ENCODE measurements around the gene ZDHHC16. TPM values are rescaled to one million over a fixed set of nuclear protein-coding genes. Genes with fewer than 3 reads are reported as not detected.

ZDHHC16 gene
- total RNA-seq, 1 experiment from 2014 or later, result 64.5 TPM

DNA sequence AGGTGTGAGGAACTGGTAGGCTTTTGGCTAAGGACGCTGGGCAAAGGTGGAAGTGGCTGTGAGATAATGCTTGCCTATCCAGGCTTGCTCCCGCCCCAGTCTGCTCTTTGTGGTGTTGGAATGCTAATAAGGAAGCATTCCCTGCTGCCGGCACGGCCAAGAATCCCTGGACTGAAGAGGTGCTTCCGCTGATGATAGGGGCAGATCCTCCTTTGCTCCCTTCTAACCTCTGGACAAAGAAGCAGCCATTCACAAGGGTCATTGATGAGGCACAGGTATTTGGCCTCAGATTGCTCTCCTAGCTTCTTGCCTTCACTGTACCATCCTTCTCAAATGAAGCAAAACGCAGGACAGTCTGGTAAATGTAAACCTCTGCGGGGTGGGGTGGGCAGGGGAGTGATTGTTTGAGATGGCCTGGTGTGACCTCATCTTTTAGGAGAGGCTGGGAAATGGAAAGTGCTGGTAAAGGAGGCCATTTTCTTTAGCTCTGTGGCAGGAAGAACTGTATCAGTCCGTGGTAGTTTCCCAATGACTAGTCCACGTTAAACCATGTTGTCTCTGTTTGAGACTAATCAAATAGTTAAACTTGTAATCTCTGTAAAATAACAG, 18.3 kb upstream of the ZDHHC16 start:
- ChIA-PET POLR2A (interaction anchor here (0.6 to 1.1 kb wide), 3 partner anchors 16 to 95 kb away, joined by 3 to 9 read pairs (median 3); partner anchors contain the start of gene RRP12), CTCF (interaction anchor here (0.6 kb wide), 1 partner anchor 9 kb away, joined by 3 read pairs; no protein-coding TSS in a partner anchor)
- no peaks in the 10 kb centered on the region for H3K9me3 ChIP-seq (ENCODE audit: control insufficient read depth, insufficient read depth, low read depth, low read length)
- BruUV-seq (replicated peaks), result no TSS peak
- intact Hi-C loops (cut with micrococcal nuclease; ENCODE audit: unreplicated experiment) (no loop called here), in situ Hi-C loops (cut with HindIII; ENCODE audit: low pct_unique_long_range_greater_than_20kb, low sequenced_read_pairs) (no loop called here)
- H3K4me3 ChIP-seq (ENCODE audit: low read depth in 2 of 2, low read length in 2 of 2), result peak overlapping the region; percentile 83
- no peak for DNase-seq (ENCODE audit: low read depth, low spot score)
- peak; percentile 12; the same call in 1 of the 2 replicates for TF ChIP-seq POLR2AphosphoS5 (IDR thresholded peaks at IDR 0.05; ENCODE audit: low read depth, low read length)
- TF ChIP-seq TCF7L2 (IDR thresholded peaks at IDR 0.05; ENCODE audit: low read depth, low read length), result no peak
- peak overlapping the region; percentile 94 for H3K27ac ChIP-seq (ENCODE audit: low read length)
- peaks cover 10% of the 10 kb centered on the region for H3K4me1 ChIP-seq (ENCODE audit: control insufficient read depth, insufficient read depth, low read length)
- H3K27me3 ChIP-seq (ENCODE audit: control insufficient read depth, insufficient read depth, low read length), result no peaks in the 10 kb centered on the region
- ATAC-seq, result peak; percentile 13
- H3K36me3 ChIP-seq (ENCODE audit: control insufficient read depth, insufficient read depth, low read length), result peaks cover 39% of the 10 kb centered on the region

DNA sequence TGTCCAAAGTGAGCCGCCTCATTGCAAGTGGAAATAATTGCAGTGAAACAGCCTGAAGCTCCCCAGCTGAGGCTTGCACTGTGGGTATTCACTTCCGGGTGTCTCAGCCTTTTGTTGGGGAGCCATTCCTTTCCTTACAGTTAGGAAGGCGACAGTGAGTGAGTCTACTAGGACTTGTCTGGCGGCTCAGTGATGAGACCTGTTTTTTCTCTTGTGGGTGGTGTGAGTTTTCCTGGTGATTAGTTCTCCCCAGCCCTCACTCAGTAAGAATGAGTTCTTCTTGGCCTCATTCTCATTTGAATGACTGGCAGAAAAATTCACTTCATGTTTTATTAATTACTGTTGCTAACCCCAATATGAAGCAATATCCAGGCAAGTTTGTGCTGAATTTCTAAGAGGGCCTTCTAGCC, 17.4 kb upstream of the ZDHHC16 start:
- H3K27ac ChIP-seq (ENCODE audit: low read length), result peak overlapping the region; percentile 94
- peak overlapping the region; percentile 83 for H3K4me3 ChIP-seq (ENCODE audit: low read depth in 2 of 2, low read length in 2 of 2)
- intact Hi-C loops (cut with micrococcal nuclease; ENCODE audit: unreplicated experiment) (no loop called here), in situ Hi-C loops (cut with HindIII; ENCODE audit: low pct_unique_long_range_greater_than_20kb, low sequenced_read_pairs) (no loop called here)
- POLR2A ChIA-PET, result interaction anchor here (0.7 to 1.1 kb wide), 2 partner anchors 15 to 27 kb away, joined by 3 read pairs; partner anchors contain the start of gene RRP12
- no peaks in the 10 kb centered on the region for H3K27me3 ChIP-seq (ENCODE audit: control insufficient read depth, insufficient read depth, low read length)
- DNase-seq (ENCODE audit: low read depth, low spot score), result no peak
- H3K9me3 ChIP-seq (ENCODE audit: control insufficient read depth, insufficient read depth, low read depth, low read length), result no peaks in the 10 kb centered on the region
- H3K4me1 ChIP-seq (ENCODE audit: control insufficient read depth, insufficient read depth, low read length), result peaks cover 10% of the 10 kb centered on the region
- no peak for TF ChIP-seq SIN3A (IDR thresholded peaks at IDR 0.05; ENCODE audit: borderline replicate concordance, insufficient read depth, low read depth, low read length)
- TF ChIP-seq, protein P1, sequence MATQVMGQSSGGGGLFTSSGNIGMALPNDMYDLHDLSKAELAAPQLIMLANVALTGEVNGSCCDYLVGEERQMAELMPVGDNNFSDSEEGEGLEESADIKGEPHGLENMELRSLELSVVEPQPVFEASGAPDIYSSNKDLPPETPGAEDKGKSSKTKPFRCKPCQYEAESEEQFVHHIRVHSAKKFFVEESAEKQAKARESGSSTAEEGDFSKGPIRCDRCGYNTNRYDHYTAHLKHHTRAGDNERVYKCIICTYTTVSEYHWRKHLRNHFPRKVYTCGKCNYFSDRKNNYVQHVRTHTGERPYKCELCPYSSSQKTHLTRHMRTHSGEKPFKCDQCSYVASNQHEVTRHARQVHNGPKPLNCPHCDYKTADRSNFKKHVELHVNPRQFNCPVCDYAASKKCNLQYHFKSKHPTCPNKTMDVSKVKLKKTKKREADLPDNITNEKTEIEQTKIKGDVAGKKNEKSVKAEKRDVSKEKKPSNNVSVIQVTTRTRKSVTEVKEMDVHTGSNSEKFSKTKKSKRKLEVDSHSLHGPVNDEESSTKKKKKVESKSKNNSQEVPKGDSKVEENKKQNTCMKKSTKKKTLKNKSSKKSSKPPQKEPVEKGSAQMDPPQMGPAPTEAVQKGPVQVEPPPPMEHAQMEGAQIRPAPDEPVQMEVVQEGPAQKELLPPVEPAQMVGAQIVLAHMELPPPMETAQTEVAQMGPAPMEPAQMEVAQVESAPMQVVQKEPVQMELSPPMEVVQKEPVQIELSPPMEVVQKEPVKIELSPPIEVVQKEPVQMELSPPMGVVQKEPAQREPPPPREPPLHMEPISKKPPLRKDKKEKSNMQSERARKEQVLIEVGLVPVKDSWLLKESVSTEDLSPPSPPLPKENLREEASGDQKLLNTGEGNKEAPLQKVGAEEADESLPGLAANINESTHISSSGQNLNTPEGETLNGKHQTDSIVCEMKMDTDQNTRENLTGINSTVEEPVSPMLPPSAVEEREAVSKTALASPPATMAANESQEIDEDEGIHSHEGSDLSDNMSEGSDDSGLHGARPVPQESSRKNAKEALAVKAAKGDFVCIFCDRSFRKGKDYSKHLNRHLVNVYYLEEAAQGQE (IDR thresholded peaks at IDR 0.05; ENCODE audit: insufficient read depth in 1 of 2, low read depth in 2 of 2, low read length in 1 of 2), result no peak
- TF ChIP-seq, protein P2, sequence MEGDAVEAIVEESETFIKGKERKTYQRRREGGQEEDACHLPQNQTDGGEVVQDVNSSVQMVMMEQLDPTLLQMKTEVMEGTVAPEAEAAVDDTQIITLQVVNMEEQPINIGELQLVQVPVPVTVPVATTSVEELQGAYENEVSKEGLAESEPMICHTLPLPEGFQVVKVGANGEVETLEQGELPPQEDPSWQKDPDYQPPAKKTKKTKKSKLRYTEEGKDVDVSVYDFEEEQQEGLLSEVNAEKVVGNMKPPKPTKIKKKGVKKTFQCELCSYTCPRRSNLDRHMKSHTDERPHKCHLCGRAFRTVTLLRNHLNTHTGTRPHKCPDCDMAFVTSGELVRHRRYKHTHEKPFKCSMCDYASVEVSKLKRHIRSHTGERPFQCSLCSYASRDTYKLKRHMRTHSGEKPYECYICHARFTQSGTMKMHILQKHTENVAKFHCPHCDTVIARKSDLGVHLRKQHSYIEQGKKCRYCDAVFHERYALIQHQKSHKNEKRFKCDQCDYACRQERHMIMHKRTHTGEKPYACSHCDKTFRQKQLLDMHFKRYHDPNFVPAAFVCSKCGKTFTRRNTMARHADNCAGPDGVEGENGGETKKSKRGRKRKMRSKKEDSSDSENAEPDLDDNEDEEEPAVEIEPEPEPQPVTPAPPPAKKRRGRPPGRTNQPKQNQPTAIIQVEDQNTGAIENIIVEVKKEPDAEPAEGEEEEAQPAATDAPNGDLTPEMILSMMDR (IDR thresholded peaks at IDR 0.05), result no peak
- no peak for TF ChIP-seq TCF7L2 (IDR thresholded peaks at IDR 0.05; ENCODE audit: low read depth, low read length)
- no peak for TF ChIP-seq POLR2AphosphoS5 (IDR thresholded peaks at IDR 0.05; ENCODE audit: low read depth, low read length)
- no TSS peak for BruUV-seq (replicated peaks)
- CTCF ChIA-PET, result interaction anchor here (0.6 kb wide), 1 partner anchor 10 kb away, joined by 3 read pairs; no protein-coding TSS in a partner anchor
- ATAC-seq, result no peak
- peaks cover 39% of the 10 kb centered on the region for H3K36me3 ChIP-seq (ENCODE audit: control insufficient read depth, insufficient read depth, low read length)

DNA sequence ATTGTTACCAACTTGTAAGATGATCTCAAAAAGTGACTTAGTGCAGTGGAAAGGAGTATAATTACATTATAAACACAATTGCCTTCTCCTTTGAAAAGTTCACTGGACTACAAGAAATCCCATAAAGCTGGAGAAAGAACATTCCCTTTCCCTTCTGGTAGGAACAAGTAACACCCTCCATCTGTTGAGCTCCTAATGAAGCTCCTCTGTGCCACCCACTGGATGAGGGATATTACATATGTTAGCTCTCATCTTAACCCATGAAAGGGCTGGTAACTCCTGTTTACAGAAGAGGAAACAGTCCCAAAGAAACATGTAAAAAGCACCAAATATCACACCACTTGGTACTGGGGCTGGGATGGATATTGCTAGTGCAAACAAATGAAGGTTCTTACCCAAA, 11.9 kb upstream of the ZDHHC16 start:
- Histone ChIP-seq H3K27ac (ENCODE audit: low read length) (no peak overlapping the region), H3K9me3 (ENCODE audit: control insufficient read depth, insufficient read depth, low read depth, low read length) (no peaks in the 10 kb centered on the region), H3K27me3 (ENCODE audit: control insufficient read depth, insufficient read depth, low read length) (no peaks in the 10 kb centered on the region), H3K4me3 (ENCODE audit: low read depth in 2 of 2, low read length in 2 of 2) (no peak overlapping the region), H3K4me1 (ENCODE audit: control insufficient read depth, insufficient read depth, low read length) (no peaks in the 10 kb centered on the region), H3K36me3 (ENCODE audit: control insufficient read depth, insufficient read depth, low read length) (peaks cover 29% of the 10 kb centered on the region)
- DNase-seq (ENCODE audit: low read depth, low spot score) (no peak), ATAC-seq (peak; percentile 68)
- ChIA-PET POLR2A (interaction anchor here (0.6 kb wide), 1 partner anchor 11 kb away, joined by 3 read pairs; no protein-coding TSS in a partner anchor), CTCF (interaction anchor here (0.6 to 1.1 kb wide), 2 partner anchors 28 to 201 kb away, joined by 6 to 7 read pairs; no protein-coding TSS in a partner anchor)
- in situ Hi-C loops (cut with HindIII; ENCODE audit: low pct_unique_long_range_greater_than_20kb, low sequenced_read_pairs) (no loop called here), intact Hi-C loops (cut with micrococcal nuclease; ENCODE audit: unreplicated experiment) (no loop called here)
- BruUV-seq (replicated peaks), result no TSS peak
- TF ChIP-seq, protein P2 (IDR thresholded peaks at IDR 0.05), result no peak
- TF ChIP-seq SIN3A (IDR thresholded peaks at IDR 0.05; ENCODE audit: borderline replicate concordance, insufficient read depth, low read depth, low read length) (no peak), TCF7L2 (IDR thresholded peaks at IDR 0.05; ENCODE audit: low read depth, low read length) (no peak), POLR2AphosphoS5 (IDR thresholded peaks at IDR 0.05; ENCODE audit: low read depth, low read length) (no peak; the same call in 1 of the 2 replicates)
- TF ChIP-seq, protein P1 (IDR thresholded peaks at IDR 0.05; ENCODE audit: insufficient read depth in 1 of 2, low read depth in 2 of 2, low read length in 1 of 2), result no peak
